Glutamatergic neuron (in vitro differentiated cells): Measurements from ENCODE around the gene NFATC2IP. TPM values are rescaled to one million over a fixed set of nuclear protein-coding genes. Genes with fewer than 3 reads are reported as not detected.

ENCODE experiments used
- DNase-seq: peaks from one replicate; pipeline ENCODE4 v3.0.0; 2022
- H3K27ac Mint-ChIP-seq: one replicate; pipeline ENCODE4 v1.8.0; 2020; ENCODE audit warnings: mild to moderate bottlenecking, mixed read lengths, inconsistent platforms; ENCODE audit not compliant: unreplicated experiment
- H3K27me3 Mint-ChIP-seq: one replicate; pipeline ENCODE4 v1.8.0; 2020; ENCODE audit warnings: mild to moderate bottlenecking, moderate library complexity, mixed read lengths, inconsistent platforms; ENCODE audit not compliant: unreplicated experiment
- H3K36me3 Mint-ChIP-seq: one replicate; pipeline ENCODE4 v1.8.0; 2020; ENCODE audit warnings: mild to moderate bottlenecking, mixed read lengths, inconsistent platforms; ENCODE audit not compliant: unreplicated experiment
- H3K4me1 Mint-ChIP-seq: one replicate; pipeline ENCODE4 v1.8.0; 2020; ENCODE audit warnings: mild to moderate bottlenecking, low read depth, mixed read lengths, inconsistent platforms; ENCODE audit not compliant: unreplicated experiment
- H3K4me3 Mint-ChIP-seq: one replicate; pipeline ENCODE4 v1.8.0; 2020; ENCODE audit warnings: mild to moderate bottlenecking, mixed read lengths, inconsistent platforms; ENCODE audit not compliant: unreplicated experiment
- H3K9me3 Mint-ChIP-seq: one replicate; pipeline ENCODE4 v1.8.0; 2020; ENCODE audit warnings: mild to moderate bottlenecking, moderate library complexity, mixed read lengths, inconsistent platforms; ENCODE audit not compliant: unreplicated experiment
- CTCF ChIP-seq: fragments of 200-600 bp; sonication (generic); IDR thresholded peaks from one replicate; pipeline ENCODE4 v1.5.0; 2021; ENCODE audit not compliant: partially characterized antibody, unreplicated experiment
- total RNA-seq: library from RNA; stranded (reverse); fragmentation: NEBNext Ultra II Directional; extraction: Animal tissue kit (Norgen Biotek cat#: 25700); gene quantifications from one replicate; pipeline ENCODE4 v1.2.1, GENCODE V29; 2021; ENCODE audit not compliant: unreplicated experiment

The NFATC2IP gene
- total RNA-seq, 1 donor from 2014 or later: 59.6 TPM

GRCh38 chr16:28980929-28981328, 30.2 kb downstream of the NFATC2IP start:
- H3K36me3 Mint-ChIP-seq: no peaks in the 10 kb centered on the region
- TF ChIP-seq CTCF: no peak
- peaks cover 3% of the 10 kb centered on the region for H3K27me3 Mint-ChIP-seq
- H3K27ac Mint-ChIP-seq: no peak overlapping the region
- no peaks in the 10 kb centered on the region for H3K4me1 Mint-ChIP-seq
- H3K4me3 Mint-ChIP-seq: no peak overlapping the region
- H3K9me3 Mint-ChIP-seq: peaks cover 3% of the 10 kb centered on the region
- DNase-seq: no peak

DNA sequence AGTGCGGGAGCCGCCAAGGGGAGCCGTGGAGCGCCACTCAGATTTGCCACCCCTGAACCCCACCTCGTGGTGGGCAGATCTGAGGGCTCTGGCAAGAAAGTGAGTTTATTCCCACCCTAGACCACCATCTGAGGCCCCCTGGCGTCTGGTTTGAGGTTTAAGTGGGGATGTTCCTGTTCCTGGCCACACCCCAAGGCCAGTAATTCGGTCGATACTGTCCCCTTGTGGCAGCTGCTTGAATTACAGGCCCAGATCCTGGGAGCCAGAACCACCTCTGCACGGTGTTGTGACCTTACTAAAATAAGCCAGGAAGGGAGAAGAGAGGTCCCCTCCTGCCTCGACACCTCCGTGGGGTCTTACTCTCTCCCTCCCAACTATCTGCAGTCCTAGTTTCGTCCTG, 30.8 kb downstream of the NFATC2IP start:
- no peaks in the 10 kb centered on the region for H3K4me1 Mint-ChIP-seq
- no peak overlapping the region for H3K4me3 Mint-ChIP-seq
- peaks cover 3% of the 10 kb centered on the region for H3K27me3 Mint-ChIP-seq
- peak; percentile 81 for TF ChIP-seq CTCF
- DNase-seq: peak; percentile 50
- H3K27ac Mint-ChIP-seq: no peak overlapping the region
- H3K36me3 Mint-ChIP-seq: no peaks in the 10 kb centered on the region
- peaks cover 3% of the 10 kb centered on the region for H3K9me3 Mint-ChIP-seq

DNA sequence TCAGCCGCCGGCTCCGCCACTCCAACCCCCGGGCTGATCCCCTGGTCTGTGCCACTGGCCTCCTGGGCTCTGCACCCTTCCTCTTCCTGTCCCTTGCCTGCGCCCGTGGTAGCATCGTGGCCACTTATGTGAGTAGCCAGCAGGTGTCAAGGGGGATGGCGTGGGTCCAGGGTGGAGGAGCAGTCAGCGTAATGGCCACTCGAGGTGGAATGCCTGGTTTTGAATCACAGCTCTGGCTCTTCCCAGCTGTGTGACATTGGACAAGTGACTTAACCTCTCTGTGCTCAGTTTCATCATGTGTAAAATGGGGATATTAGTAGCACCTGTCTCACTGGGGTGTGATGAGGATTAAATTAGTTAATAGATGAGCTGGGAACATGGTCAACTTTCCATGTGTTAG, 31.7 kb downstream of the NFATC2IP start:
- Mint-ChIP-seq H3K36me3 (peaks cover 6% of the 10 kb centered on the region), H3K27me3 (peaks cover 3% of the 10 kb centered on the region), H3K4me3 (no peak overlapping the region), H3K27ac (no peak overlapping the region), H3K4me1 (no peaks in the 10 kb centered on the region), H3K9me3 (peaks cover 6% of the 10 kb centered on the region)
- DNase-seq: no peak
- TF ChIP-seq CTCF: no peak

DNA sequence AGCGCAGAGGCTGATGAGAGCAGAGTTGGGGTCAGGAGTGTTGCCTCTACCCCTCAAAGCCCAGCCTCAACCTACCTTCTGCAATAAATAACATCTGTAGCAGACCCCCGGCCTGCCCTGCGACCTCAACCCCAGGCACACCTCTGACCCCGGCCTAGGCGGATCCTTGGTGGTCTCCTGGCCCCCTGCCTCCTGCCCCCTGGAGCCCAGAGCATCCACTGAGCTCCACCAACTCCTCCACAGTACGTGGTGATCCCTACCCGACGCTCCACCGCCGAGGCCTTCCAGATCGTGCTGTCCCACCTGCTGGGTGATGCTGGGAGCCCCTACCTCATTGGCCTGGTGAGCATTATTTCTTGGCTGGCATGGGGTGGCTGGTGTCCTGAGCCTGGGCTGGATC, 32.2 kb downstream of the NFATC2IP start:
- no peak for DNase-seq
- peaks cover 7% of the 10 kb centered on the region for H3K36me3 Mint-ChIP-seq
- no peak for TF ChIP-seq CTCF
- H3K27ac Mint-ChIP-seq: no peak overlapping the region
- H3K4me1 Mint-ChIP-seq: no peaks in the 10 kb centered on the region
- peaks cover 6% of the 10 kb centered on the region for H3K9me3 Mint-ChIP-seq
- no peak overlapping the region for H3K4me3 Mint-ChIP-seq
- peaks cover 3% of the 10 kb centered on the region for H3K27me3 Mint-ChIP-seq

GRCh38 chr16:28983644-28984043, 32.9 kb downstream of the NFATC2IP start:
- Mint-ChIP-seq H3K4me3 (no peak overlapping the region), H3K36me3 (peaks cover 7% of the 10 kb centered on the region), H3K4me1 (no peaks in the 10 kb centered on the region), H3K27me3 (peaks cover 3% of the 10 kb centered on the region), H3K9me3 (peaks cover 6% of the 10 kb centered on the region), H3K27ac (no peak overlapping the region)
- DNase-seq: no peak
- TF ChIP-seq CTCF: no peak
